Measurements from ENCODE around the gene NLGN1. TPM values are rescaled to one million over a fixed set of nuclear protein-coding genes. Genes with fewer than 3 reads are reported as not detected.

NLGN1 gene
- total and polyA plus RNA-seq, 11 donors: 1.8 to 27.6 (median 15.5) TPM

- H3K36me3 ChIP-seq: no peaks in the 10 kb centered on the region
- TF ChIP-seq CTCF (IDR thresholded peaks at IDR 0.05) (no peak), POLR2A (IDR thresholded peaks at IDR 0.05) (no peak)
- no peak overlapping the region for H3K4me3 ChIP-seq
- no peaks in the 10 kb centered on the region for H3K4me1 ChIP-seq
- no peak overlapping the region for H3K27ac ChIP-seq
- no peaks in the 10 kb centered on the region for H3K9me3 ChIP-seq
- intact Hi-C loops (cut with DNase I): no loop called here
- no peak for ATAC-seq
- no peaks in the 10 kb centered on the region for H3K27me3 ChIP-seq
- no peak for DNase-seq
- 77 to 86% (median 80%) methylated on average over 3 of the region's 3 CpGs for WGBS, 4 donors
Measured at GRCh38 chr3:173719585-173719984, 322.0 kb downstream of the NLGN1 start.

GRCh38 chr3:173725507-173725906, 328.0 kb downstream of the NLGN1 start:
- Histone ChIP-seq H3K27me3 (no peaks in the 10 kb centered on the region), H3K9me3 (no peaks in the 10 kb centered on the region), H3K4me1 (no peaks in the 10 kb centered on the region), H3K4me3 (no peak overlapping the region), H3K36me3 (no peaks in the 10 kb centered on the region), H3K27ac (no peak overlapping the region)
- intact Hi-C loops (cut with DNase I): no loop called here
- 92 to 96% (median 93%) methylated on average over 3 of the region's 3 CpGs for WGBS, 4 donors
- DNase-seq (no peak), ATAC-seq (no peak)
- TF ChIP-seq CTCF (IDR thresholded peaks at IDR 0.05): no peak
- no peak for TF ChIP-seq POLR2A (IDR thresholded peaks at IDR 0.05)

- H3K9me3 ChIP-seq: no peaks in the 10 kb centered on the region
- no peaks in the 10 kb centered on the region for H3K36me3 ChIP-seq
- ATAC-seq (no peak), DNase-seq (no peak)
- intact Hi-C loops (cut with DNase I): no loop called here
- no peak for TF ChIP-seq CTCF (IDR thresholded peaks at IDR 0.05)
- no peak for TF ChIP-seq POLR2A (IDR thresholded peaks at IDR 0.05)
- 88 to 92% (median 90%) methylated on average over 2 of the region's 2 CpGs for WGBS, 4 donors
- H3K27me3 ChIP-seq: no peaks in the 10 kb centered on the region
- H3K4me1 ChIP-seq: peaks cover 0 to 5% (median 0%) of the 10 kb centered on the region in 12 donors
- H3K4me3 ChIP-seq: no peak overlapping the region
- no peak overlapping the region for H3K27ac ChIP-seq
Measured at GRCh38 chr3:173730391-173730790, 332.8 kb downstream of the NLGN1 start.

- WGBS, 4 donors: 79 to 82% (median 80%) methylated on average over 4 of the region's 4 CpGs
- ATAC-seq (no peak), DNase-seq (no peak)
- TF ChIP-seq POLR2A (IDR thresholded peaks at IDR 0.05) (no peak), CTCF (IDR thresholded peaks at IDR 0.05) (no peak)
- Histone ChIP-seq H3K4me3 (no peak overlapping the region), H3K27me3 (no peaks in the 10 kb centered on the region), H3K27ac (no peak overlapping the region), H3K9me3 (no peaks in the 10 kb centered on the region), H3K36me3 (no peaks in the 10 kb centered on the region), H3K4me1 (peaks cover 0 to 8% (median 0%) of the 10 kb centered on the region in 12 donors)
- intact Hi-C loops (cut with DNase I): no loop called here
Measured at GRCh38 chr3:173732237-173732636, 334.7 kb downstream of the NLGN1 start.

Data from heart left ventricle (tissue), 16 donors.